Measurements from ENCODE around the gene OR10H1. TPM values are rescaled to one million over a fixed set of nuclear protein-coding genes. Genes with fewer than 3 reads are reported as not detected.
"Not testable (repeated sequence)": the region's sequence is repeated elsewhere in the genome, so short reads cannot be mapped to it uniquely, and the experiment has no call there.

The OR10H1 gene
- total RNA-seq, 1 experiment from 2014 or later = 0.17 TPM

GRCh38 chr19:15846923-15847322 is 31.5 kb upstream of the OR10H1 start:
- peaks cover 0 to 7% of the 10 kb centered on the region in 2 experiments; a peak in 2 of 4 replicates for H3K36me3 ChIP-seq (ENCODE audit: control insufficient read depth in 1 of 2, insufficient read depth in 2 of 2, low read length in 2 of 2)
- DNase-seq (ENCODE audit: low read depth, low spot score) (no peak), ATAC-seq (no peak)
- ChIA-PET POLR2A (no interaction called here), CTCF (no interaction called here), RAD21 (ENCODE audit: low non-redundant PET in 1 of 2, low total read pairs in 2 of 2, uncharacterized antibody in 2 of 2, unreplicated experiment in 2 of 2) (no interaction called here)
- H3K9me3 ChIP-seq (ENCODE audit: control insufficient read depth in 1 of 2, insufficient read depth in 1 of 2, low read depth in 1 of 2, low read length in 2 of 2) = no peaks in the 10 kb centered on the region
- H4K20me1 ChIP-seq (ENCODE audit: insufficient read depth) = no peaks in the 10 kb centered on the region
- H3K27ac ChIP-seq (ENCODE audit: low read depth, low read length) = no peak overlapping the region
- BruUV-seq (replicated peaks) = no TSS peak
- no peak overlapping the region for H3K4me3 ChIP-seq (replicated peaks in 1 of 2; ENCODE audit: low read depth in 1 of 2, low read length in 2 of 2)
- intact Hi-C loops (cut with micrococcal nuclease) = no loop called here
- H3K79me2 ChIP-seq (ENCODE audit: insufficient read depth, low read length) = no peaks in the 10 kb centered on the region
- H3K4me1 ChIP-seq (ENCODE audit: control insufficient read depth in 1 of 2, insufficient read depth in 2 of 2, low read length in 2 of 2) = peaks cover 0 to 8% of the 10 kb centered on the region in 2 experiments; a peak in 3 of 4 replicates
- H2AFZ ChIP-seq (ENCODE audit: low read depth, low read length, poor library complexity, severe bottlenecking) = no peak overlapping the region
- TF ChIP-seq EZH2 (IDR thresholded peaks at IDR 0.05) = no peak
- TF ChIP-seq CEBPB (IDR thresholded peaks at IDR 0.05; ENCODE audit: low read depth) = no peak
- no peak for TF ChIP-seq ZNF274 (IDR thresholded peaks at IDR 0.05; ENCODE audit: low read depth, low read length)
- TF ChIP-seq JUND (IDR thresholded peaks at IDR 0.05) = no peak
- TF ChIP-seq YY1 (IDR thresholded peaks at IDR 0.05; ENCODE audit: extremely low read depth, insufficient replicate concordance, low read depth, low read length) = no peak
- no peak for TF ChIP-seq POLR2AphosphoS5 (IDR thresholded peaks at IDR 0.05; ENCODE audit: low read depth, low read length)
- no peak for TF ChIP-seq ATF3 (IDR thresholded peaks at IDR 0.05)
- TF ChIP-seq SP1 (IDR thresholded peaks at IDR 0.05; ENCODE audit: low read depth) = no peak
- no peak for TF ChIP-seq EZH2phosphoT487 (IDR thresholded peaks at IDR 0.05; ENCODE audit: borderline replicate concordance)
- TF ChIP-seq FOSL1 (IDR thresholded peaks at IDR 0.05; ENCODE audit: low read depth) = no peak
- TF ChIP-seq SIN3A (IDR thresholded peaks at IDR 0.05; ENCODE audit: low read depth) = no peak
- H3K4me2 ChIP-seq (ENCODE audit: low read length) = no peak overlapping the region
- no peak overlapping the region for H3K9ac ChIP-seq (ENCODE audit: low read length)
- no peaks in the 10 kb centered on the region for H3K9me2 ChIP-seq (ENCODE audit: insufficient read depth)
- no peaks in the 10 kb centered on the region for H3K27me3 ChIP-seq (ENCODE audit: insufficient read depth, low read length)

- H3K4me3 ChIP-seq (replicated peaks in 1 of 2; ENCODE audit: low read depth in 1 of 2, low read length in 2 of 2); intact Hi-C loops (cut with micrococcal nuclease); H3K27ac ChIP-seq (ENCODE audit: low read depth, low read length); H4K20me1 ChIP-seq (ENCODE audit: insufficient read depth); ATAC-seq; H3K4me2 ChIP-seq (ENCODE audit: low read length); CTCF ChIA-PET; H2AFZ ChIP-seq (ENCODE audit: low read depth, low read length, poor library complexity, severe bottlenecking); H3K27me3 ChIP-seq (ENCODE audit: insufficient read depth, low read length); BruUV-seq (replicated peaks); H3K9me3 ChIP-seq (ENCODE audit: control insufficient read depth in 1 of 2, insufficient read depth in 1 of 2, low read depth in 1 of 2, low read length in 2 of 2); H3K9ac ChIP-seq (ENCODE audit: low read length); H3K36me3 ChIP-seq (ENCODE audit: control insufficient read depth in 1 of 2, insufficient read depth in 2 of 2, low read length in 2 of 2); H3K9me2 ChIP-seq (ENCODE audit: insufficient read depth); RAD21 ChIA-PET (ENCODE audit: low non-redundant PET in 1 of 2, low total read pairs in 2 of 2, uncharacterized antibody in 2 of 2, unreplicated experiment in 2 of 2); H3K79me2 ChIP-seq (ENCODE audit: insufficient read depth, low read length); DNase-seq (ENCODE audit: low read depth, low spot score): not testable (repeated sequence)
- POLR2A ChIA-PET = interaction anchor here (0.6 to 1.4 kb wide), 3 partner anchors 12 to 232 kb away, joined by 3 to 4 read pairs (median 3); partner anchors contain the start of gene TPM4
- H3K4me1 ChIP-seq (ENCODE audit: control insufficient read depth in 1 of 2, insufficient read depth in 2 of 2, low read length in 2 of 2) = peaks cover 5 to 29% of the 10 kb centered on the region in 2 experiments; a peak in 3 of 4 replicates
- TF ChIP-seq CEBPB (IDR thresholded peaks at IDR 0.05; ENCODE audit: low read depth) = peak; percentile 45; the same call in 1 of the 2 replicates
Measured at GRCh38 chr19:15843894-15844222, 28.4 kb upstream of the OR10H1 start.

All from HCT116 (cell line).